Neural progenitor cell (in vitro differentiated cells): ENCODE data around the gene CHD6.

Experiments
- EZH2 ChIP-seq: fragments of 200-600 bp; sonication (generic); IDR thresholded peaks from 2 replicates; pipeline ENCODE4 v1.6.1; 2017; ENCODE audit warnings: antibody characterized with exemption, mild to moderate bottlenecking, moderate library complexity
- EZH2phosphoT487 ChIP-seq: fragments of 200-600 bp; sonication (generic); IDR thresholded peaks from 2 replicates; pipeline ENCODE4 v1.6.1; 2017; ENCODE audit warnings: antibody characterized with exemption
- TF ChIP-seq, protein P1 (sequence below): fragments of 200-600 bp; sonication (generic); IDR thresholded peaks from 2 replicates; pipeline ENCODE4 v1.5.1; 2017; ENCODE audit warnings: antibody characterized with exemption, mild to moderate bottlenecking

DNA sequence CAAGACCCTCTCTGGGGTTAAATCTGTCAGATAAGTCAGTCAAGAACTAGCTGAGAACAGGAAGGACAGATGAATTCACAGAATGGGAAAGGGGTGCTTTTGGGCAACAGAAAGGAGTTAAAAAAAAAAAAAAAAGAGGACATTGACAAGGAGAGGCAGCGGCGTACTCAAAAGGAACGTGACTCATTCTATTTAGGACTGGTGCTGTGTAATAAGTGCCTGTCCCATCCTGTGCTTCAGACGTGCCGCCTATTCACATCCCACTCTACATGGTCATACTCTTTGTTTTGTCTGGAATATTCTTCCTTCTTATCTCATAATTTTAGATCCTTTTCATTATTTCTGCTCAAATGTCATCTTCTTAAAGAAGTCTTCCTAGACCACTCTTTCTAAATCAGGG lies 150.5 kb downstream of the CHD6 start:
- TF ChIP-seq, protein P1, sequence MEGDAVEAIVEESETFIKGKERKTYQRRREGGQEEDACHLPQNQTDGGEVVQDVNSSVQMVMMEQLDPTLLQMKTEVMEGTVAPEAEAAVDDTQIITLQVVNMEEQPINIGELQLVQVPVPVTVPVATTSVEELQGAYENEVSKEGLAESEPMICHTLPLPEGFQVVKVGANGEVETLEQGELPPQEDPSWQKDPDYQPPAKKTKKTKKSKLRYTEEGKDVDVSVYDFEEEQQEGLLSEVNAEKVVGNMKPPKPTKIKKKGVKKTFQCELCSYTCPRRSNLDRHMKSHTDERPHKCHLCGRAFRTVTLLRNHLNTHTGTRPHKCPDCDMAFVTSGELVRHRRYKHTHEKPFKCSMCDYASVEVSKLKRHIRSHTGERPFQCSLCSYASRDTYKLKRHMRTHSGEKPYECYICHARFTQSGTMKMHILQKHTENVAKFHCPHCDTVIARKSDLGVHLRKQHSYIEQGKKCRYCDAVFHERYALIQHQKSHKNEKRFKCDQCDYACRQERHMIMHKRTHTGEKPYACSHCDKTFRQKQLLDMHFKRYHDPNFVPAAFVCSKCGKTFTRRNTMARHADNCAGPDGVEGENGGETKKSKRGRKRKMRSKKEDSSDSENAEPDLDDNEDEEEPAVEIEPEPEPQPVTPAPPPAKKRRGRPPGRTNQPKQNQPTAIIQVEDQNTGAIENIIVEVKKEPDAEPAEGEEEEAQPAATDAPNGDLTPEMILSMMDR, result no peak
- TF ChIP-seq EZH2 (no peak), EZH2phosphoT487 (no peak)
